ENCODE results near the gene TIGD6.
"Not testable (repeated sequence)": the region's sequence is repeated elsewhere in the genome, so short reads cannot be mapped to it uniquely, and the experiment has no call there.

TIGD6 gene

GRCh38 chr5:150000256-150000989 is at the start of gene TIGD6, which contains the start of gene HMGXB3:
TSS of gene TIGD6 (minus strand) at chr5:150000654. CDS start at chr5:149996348, 4,306 bp downstream.
TSS of gene HMGXB3 (plus strand) at chr5:150000739. CDS start at chr5:150004853, 4,114 bp downstream.
- intact Hi-C loops (cut with micrococcal nuclease), result loop anchor here (2.0 to 5.0 kb wide), 3 partner anchors 40 to 122 kb away; partner anchors contain the start of gene SLC26A2
- H3K4me1 Mint-ChIP-seq (ENCODE audit: low read depth), result peaks cover 68% of the 10 kb centered on the region
- peak within 1 kb of the TSS; percentile 93 for H3K4me3 Mint-ChIP-seq
- peak within 1 kb of the TSS; percentile 96 for H3K27ac Mint-ChIP-seq
- H3K27me3 Mint-ChIP-seq, result no peaks in the 10 kb centered on the region
- no peaks in the 10 kb centered on the region for H3K9me3 Mint-ChIP-seq
- H3K36me3 Mint-ChIP-seq (ENCODE audit: low read depth), result peaks cover 55% of the 10 kb centered on the region

GRCh38 chr5:150046031-150046430 is 45.6 kb upstream of the TIGD6 start:
- peaks cover 65% of the 10 kb centered on the region for H3K4me1 Mint-ChIP-seq (ENCODE audit: low read depth)
- H3K9me3 Mint-ChIP-seq, result no peaks in the 10 kb centered on the region
- H3K4me3 Mint-ChIP-seq, result no peak overlapping the region
- H3K27ac Mint-ChIP-seq, result no peak overlapping the region
- intact Hi-C loops (cut with micrococcal nuclease), result no loop called here
- peaks cover 99% of the 10 kb centered on the region for H3K36me3 Mint-ChIP-seq (ENCODE audit: low read depth)
- H3K27me3 Mint-ChIP-seq, result no peaks in the 10 kb centered on the region

- intact Hi-C loops (cut with micrococcal nuclease), result no loop called here
These were observed 45.1 kb upstream of the TIGD6 start for GRCh38 chr5:150045549-150045948.

GRCh38 chr5:150044712-150045111 is 44.3 kb upstream of the TIGD6 start:
- no peaks in the 10 kb centered on the region for H3K27me3 Mint-ChIP-seq
- intact Hi-C loops (cut with micrococcal nuclease), result no loop called here
- H3K27ac Mint-ChIP-seq, result no peak overlapping the region
- H3K36me3 Mint-ChIP-seq (ENCODE audit: low read depth), result peaks cover 99% of the 10 kb centered on the region
- H3K9me3 Mint-ChIP-seq, result no peaks in the 10 kb centered on the region
- peaks cover 58% of the 10 kb centered on the region for H3K4me1 Mint-ChIP-seq (ENCODE audit: low read depth)
- no peak overlapping the region for H3K4me3 Mint-ChIP-seq

More at GRCh38 chr5:150045549-150045948, 45.1 kb upstream of the TIGD6 start:
- Mint-ChIP-seq H3K27me3 (no peaks in the 10 kb centered on the region), H3K9me3 (no peaks in the 10 kb centered on the region), H3K36me3 (ENCODE audit: low read depth) (peaks cover 99% of the 10 kb centered on the region), H3K27ac (no peak overlapping the region), H3K4me3 (no peak overlapping the region), H3K4me1 (ENCODE audit: low read depth) (peaks cover 65% of the 10 kb centered on the region)

GRCh38 chr5:150044329-150044681 is 43.9 kb upstream of the TIGD6 start:
- Mint-ChIP-seq H3K4me1 (ENCODE audit: low read depth) (peaks cover 54% of the 10 kb centered on the region), H3K27me3 (no peaks in the 10 kb centered on the region), H3K4me3 (no peak overlapping the region), H3K27ac (peak overlapping the region; percentile 54), H3K36me3 (ENCODE audit: low read depth) (peaks cover 99% of the 10 kb centered on the region), H3K9me3 (no peaks in the 10 kb centered on the region)
- intact Hi-C loops (cut with micrococcal nuclease), result no loop called here

GRCh38 chr5:150043657-150044328 is 43.3 kb upstream of the TIGD6 start:
- intact Hi-C loops (cut with micrococcal nuclease), result no loop called here
- H3K4me3 Mint-ChIP-seq, result no peak overlapping the region
- H3K27ac Mint-ChIP-seq, result peak overlapping the region; percentile 54
- no peaks in the 10 kb centered on the region for H3K9me3 Mint-ChIP-seq
- H3K4me1 Mint-ChIP-seq (ENCODE audit: low read depth), result peaks cover 49% of the 10 kb centered on the region
- peaks cover 99% of the 10 kb centered on the region for H3K36me3 Mint-ChIP-seq (ENCODE audit: low read depth)
- H3K27me3 Mint-ChIP-seq, result no peaks in the 10 kb centered on the region

GRCh38 chr5:150042459-150042858 is 42.0 kb upstream of the TIGD6 start:
- Mint-ChIP-seq H3K9me3 (no peaks in the 10 kb centered on the region), H3K4me1 (ENCODE audit: low read depth) (peaks cover 41% of the 10 kb centered on the region), H3K4me3 (no peak overlapping the region), H3K27ac (no peak overlapping the region), H3K27me3 (no peaks in the 10 kb centered on the region), H3K36me3 (ENCODE audit: low read depth) (peaks cover 99% of the 10 kb centered on the region)
- intact Hi-C loops (cut with micrococcal nuclease), result no loop called here

- no peaks in the 10 kb centered on the region for H3K9me3 Mint-ChIP-seq
- no peaks in the 10 kb centered on the region for H3K27me3 Mint-ChIP-seq
- peaks cover 35% of the 10 kb centered on the region for H3K4me1 Mint-ChIP-seq (ENCODE audit: low read depth)
- intact Hi-C loops (cut with micrococcal nuclease), result no loop called here
- no peak overlapping the region for H3K27ac Mint-ChIP-seq
- no peak overlapping the region for H3K4me3 Mint-ChIP-seq
- peaks cover 99% of the 10 kb centered on the region for H3K36me3 Mint-ChIP-seq (ENCODE audit: low read depth)
These were observed 38.1 kb upstream of the TIGD6 start for GRCh38 chr5:150038547-150038946.

- no peaks in the 10 kb centered on the region for H3K27me3 Mint-ChIP-seq
- H3K36me3 Mint-ChIP-seq (ENCODE audit: low read depth), result peaks cover 100% of the 10 kb centered on the region
- H3K4me1 Mint-ChIP-seq (ENCODE audit: low read depth), result peaks cover 26% of the 10 kb centered on the region
- no peaks in the 10 kb centered on the region for H3K9me3 Mint-ChIP-seq
- no peak overlapping the region for H3K4me3 Mint-ChIP-seq
- H3K27ac Mint-ChIP-seq, result no peak overlapping the region
- intact Hi-C loops (cut with micrococcal nuclease), result no loop called here
These were observed 36.1 kb upstream of the TIGD6 start for GRCh38 chr5:150036513-150036912.

GRCh38 chr5:150035139-150035895 is 34.9 kb upstream of the TIGD6 start:
- no peaks in the 10 kb centered on the region for H3K27me3 Mint-ChIP-seq
- H3K4me3 Mint-ChIP-seq, result no peak overlapping the region
- no peaks in the 10 kb centered on the region for H3K9me3 Mint-ChIP-seq
- no peak overlapping the region for H3K27ac Mint-ChIP-seq
- H3K4me1 Mint-ChIP-seq (ENCODE audit: low read depth), result peaks cover 26% of the 10 kb centered on the region
- H3K36me3 Mint-ChIP-seq (ENCODE audit: low read depth), result peaks cover 100% of the 10 kb centered on the region
- intact Hi-C loops (cut with micrococcal nuclease), result no loop called here

GRCh38 chr5:150034662-150035061 is 34.2 kb upstream of the TIGD6 start:
- H3K4me1 Mint-ChIP-seq (ENCODE audit: low read depth), result peaks cover 26% of the 10 kb centered on the region
- H3K27ac Mint-ChIP-seq, result no peak overlapping the region
- H3K36me3 Mint-ChIP-seq (ENCODE audit: low read depth), result peaks cover 100% of the 10 kb centered on the region
- H3K27me3 Mint-ChIP-seq, result no peaks in the 10 kb centered on the region
- H3K4me3 Mint-ChIP-seq, result no peak overlapping the region
- intact Hi-C loops (cut with micrococcal nuclease), result no loop called here
- no peaks in the 10 kb centered on the region for H3K9me3 Mint-ChIP-seq

- H3K4me3 Mint-ChIP-seq, result no peak overlapping the region
- H3K4me1 Mint-ChIP-seq (ENCODE audit: low read depth), result peaks cover 26% of the 10 kb centered on the region
- no peaks in the 10 kb centered on the region for H3K9me3 Mint-ChIP-seq
- no peaks in the 10 kb centered on the region for H3K27me3 Mint-ChIP-seq
- H3K36me3 Mint-ChIP-seq (ENCODE audit: low read depth), result peaks cover 100% of the 10 kb centered on the region
- intact Hi-C loops (cut with micrococcal nuclease), result no loop called here
- H3K27ac Mint-ChIP-seq, result no peak overlapping the region
These were observed 32.9 kb upstream of the TIGD6 start for GRCh38 chr5:150033334-150033733.

- not testable (repeated sequence) for H3K9me3 Mint-ChIP-seq; H3K27me3 Mint-ChIP-seq; H3K4me3 Mint-ChIP-seq; H3K27ac Mint-ChIP-seq; H3K4me1 Mint-ChIP-seq (ENCODE audit: low read depth)
- intact Hi-C loops (cut with micrococcal nuclease), result loop anchor here (10.0 kb wide), 1 partner anchor 187 kb away; no protein-coding TSS in a partner anchor
- H3K36me3 Mint-ChIP-seq (ENCODE audit: low read depth), result peaks cover 97% of the 10 kb centered on the region
These were observed 27.6 kb upstream of the TIGD6 start for GRCh38 chr5:150028047-150028446.

GRCh38 chr5:150026682-150027172 is 26.3 kb upstream of the TIGD6 start:
- intact Hi-C loops (cut with micrococcal nuclease), result loop anchor here (10.0 kb wide), 1 partner anchor 188 kb away; no protein-coding TSS in a partner anchor
- no peaks in the 10 kb centered on the region for H3K27me3 Mint-ChIP-seq
- H3K36me3 Mint-ChIP-seq (ENCODE audit: low read depth), result peaks cover 97% of the 10 kb centered on the region

More at GRCh38 chr5:150026682-150027172, 26.3 kb upstream of the TIGD6 start:
- no peak overlapping the region for H3K4me3 Mint-ChIP-seq
- no peaks in the 10 kb centered on the region for H3K9me3 Mint-ChIP-seq
- peaks cover 2% of the 10 kb centered on the region for H3K4me1 Mint-ChIP-seq (ENCODE audit: low read depth)
- no peak overlapping the region for H3K27ac Mint-ChIP-seq
